SIG-M5 treated with dmso at 0.1 percent for 504 hours (cell line): ENCODE results near the gene KSR1.
A peak's percentile ranks its signal among the peaks of the same experiment; 100 is the strongest.

ENCODE experiments used
- DNase-seq: peaks from one replicate; lab custom pipeline; 2025; ENCODE audit not compliant: unreplicated experiment; lab: John Stamatoyannopoulos, UW

The KSR1 gene

DNA sequence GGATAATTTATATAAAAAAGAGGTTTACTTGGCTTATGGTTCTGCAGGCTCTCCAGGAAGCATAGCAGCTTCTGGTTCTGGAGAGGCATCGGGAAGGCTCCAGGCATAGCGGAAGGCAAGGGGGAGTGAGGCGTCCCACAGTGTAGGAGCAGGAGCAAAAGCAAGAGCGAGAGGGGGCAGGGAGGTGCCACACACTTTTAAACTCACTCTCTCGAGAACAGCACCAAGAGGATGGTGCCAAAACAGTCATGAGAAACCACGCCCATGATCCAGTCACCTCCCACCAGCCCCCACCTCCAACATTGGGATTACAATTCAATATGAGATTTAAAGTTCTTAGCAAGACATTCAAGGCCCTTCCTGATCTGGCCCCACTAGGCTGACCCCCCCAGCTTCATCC lies 124.8 kb downstream of the KSR1 start:
- no peak for DNase-seq

DNA sequence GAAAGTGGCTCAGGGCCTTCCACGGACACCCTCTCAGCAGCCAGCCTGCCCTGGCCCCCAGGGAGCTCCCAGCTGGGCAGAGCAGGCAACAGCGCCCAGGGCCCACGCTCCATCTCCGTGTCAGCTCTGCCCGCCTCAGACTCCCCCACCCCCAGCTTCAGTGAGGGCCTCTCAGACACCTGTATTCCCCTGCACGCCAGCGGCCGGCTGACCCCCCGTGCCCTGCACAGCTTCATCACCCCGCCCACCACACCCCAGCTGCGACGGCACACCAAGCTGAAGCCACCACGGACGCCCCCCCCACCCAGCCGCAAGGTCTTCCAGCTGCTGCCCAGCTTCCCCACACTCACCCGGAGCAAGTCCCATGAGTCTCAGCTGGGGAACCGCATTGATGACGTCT lies 126.4 kb downstream of the KSR1 start:
- no peak for DNase-seq

DNA sequence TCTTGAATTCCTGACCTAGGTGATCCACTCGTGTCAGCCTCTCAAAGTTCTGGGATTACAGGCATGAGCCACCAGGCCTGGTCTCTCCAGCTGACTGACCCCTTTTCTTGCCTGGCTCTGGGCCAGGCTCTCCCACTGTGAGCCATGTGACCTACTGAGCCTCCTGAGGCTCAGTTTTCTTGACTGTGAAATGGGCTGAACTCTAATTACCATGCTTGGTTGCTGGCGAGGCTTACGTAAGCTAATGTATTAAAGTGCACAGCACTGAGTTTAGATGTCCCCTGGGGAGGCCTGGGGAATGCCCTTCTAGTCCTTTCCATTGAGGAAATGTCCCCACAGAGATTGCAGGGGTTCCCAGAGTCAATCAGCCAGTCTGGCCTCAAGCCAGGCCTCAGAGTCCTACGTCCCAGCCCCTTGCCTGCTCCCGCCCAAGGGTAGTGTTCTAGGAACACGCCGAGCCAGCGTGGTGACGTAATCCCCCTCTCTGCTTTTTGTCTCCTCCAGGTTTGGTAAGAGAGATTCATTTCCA lies 129.0 kb downstream of the KSR1 start:
- no peak for DNase-seq

DNA sequence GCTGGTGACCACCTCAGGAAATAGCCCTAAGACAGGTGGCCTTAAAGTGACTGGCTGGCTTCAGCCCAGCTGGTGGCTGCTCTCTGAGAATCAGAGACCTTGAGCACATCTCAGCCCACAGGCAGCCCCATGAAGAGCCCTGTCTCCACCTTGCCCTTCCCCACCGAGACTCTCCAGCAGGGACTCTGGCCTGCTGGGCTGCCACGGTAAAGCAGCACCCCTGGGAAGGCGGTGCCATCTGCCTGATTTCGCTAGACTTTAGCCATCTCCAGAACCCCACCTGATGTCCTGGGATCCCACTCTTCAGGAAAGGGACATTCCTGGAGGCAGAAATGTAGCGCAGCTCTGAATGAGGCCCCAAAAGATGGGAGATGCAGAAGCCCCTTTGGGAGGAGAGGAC lies 129.5 kb downstream of the KSR1 start:
- DNase-seq = no peak

DNA sequence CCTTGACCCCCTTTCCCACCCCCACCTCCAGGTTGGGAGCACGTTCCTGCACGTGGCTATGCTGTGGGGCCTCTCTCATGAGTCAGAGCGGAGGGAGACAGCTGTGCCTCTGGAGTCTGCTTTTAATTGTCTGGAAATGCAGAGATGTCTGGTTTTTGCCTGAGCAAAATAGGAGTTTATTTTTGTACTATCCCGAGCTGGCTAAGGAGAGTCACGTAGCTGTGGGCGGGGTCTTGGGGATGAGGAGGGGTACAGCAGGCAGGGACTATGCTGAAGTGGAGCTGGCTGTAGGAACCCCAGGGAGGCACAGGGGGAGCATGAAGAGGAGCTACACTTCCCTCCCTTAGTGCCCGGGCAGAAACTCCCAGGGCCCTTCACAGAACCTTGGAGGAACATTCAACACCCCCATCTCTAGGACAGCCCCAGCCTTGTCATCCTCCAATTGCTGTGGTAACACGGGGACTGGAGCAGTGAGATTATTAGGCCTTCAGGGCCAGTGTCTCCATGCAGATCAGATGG lies 130.0 kb downstream of the KSR1 start:
- DNase-seq = no peak

DNA sequence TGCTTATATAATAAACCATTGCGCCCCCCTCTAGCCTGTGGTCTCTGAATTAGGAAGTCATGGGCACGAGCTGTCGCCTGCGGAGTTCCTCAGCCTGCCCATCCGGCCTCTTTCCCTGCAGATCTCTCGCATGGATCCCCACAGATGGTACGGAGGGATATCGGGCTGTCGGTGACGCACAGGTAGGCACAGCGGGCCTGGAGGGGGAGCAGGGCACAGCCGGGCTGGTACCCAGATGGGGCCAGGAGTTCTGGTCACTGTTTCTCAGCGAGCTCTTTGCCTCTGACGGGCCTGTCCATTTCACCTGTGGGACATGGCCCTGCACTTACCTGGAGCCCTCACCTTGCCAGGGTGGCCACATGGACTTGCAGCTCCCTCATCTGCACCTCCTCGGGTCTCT lies 132.1 kb downstream of the KSR1 start:
- DNase-seq = no peak

DNA sequence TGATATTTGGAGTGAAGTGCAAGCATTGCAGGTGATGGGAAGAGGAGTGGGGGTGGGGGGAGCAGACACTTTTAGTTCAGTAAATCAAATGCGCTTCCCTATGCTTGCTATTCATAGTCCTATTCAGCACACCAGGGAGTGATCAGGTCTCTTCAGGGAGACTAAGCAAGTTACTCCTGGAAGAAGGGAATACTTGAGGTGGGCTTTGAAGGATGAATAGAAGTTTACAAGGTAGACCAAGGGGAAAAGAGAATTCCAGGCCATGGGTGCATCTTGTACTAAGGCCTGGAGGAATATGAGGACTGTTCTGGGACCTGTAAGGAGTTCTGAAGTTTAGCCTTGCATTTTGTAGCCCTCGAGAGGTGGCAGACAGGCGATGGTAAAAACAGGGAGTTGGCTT lies 134.6 kb downstream of the KSR1 start:
- no peak for DNase-seq

DNA sequence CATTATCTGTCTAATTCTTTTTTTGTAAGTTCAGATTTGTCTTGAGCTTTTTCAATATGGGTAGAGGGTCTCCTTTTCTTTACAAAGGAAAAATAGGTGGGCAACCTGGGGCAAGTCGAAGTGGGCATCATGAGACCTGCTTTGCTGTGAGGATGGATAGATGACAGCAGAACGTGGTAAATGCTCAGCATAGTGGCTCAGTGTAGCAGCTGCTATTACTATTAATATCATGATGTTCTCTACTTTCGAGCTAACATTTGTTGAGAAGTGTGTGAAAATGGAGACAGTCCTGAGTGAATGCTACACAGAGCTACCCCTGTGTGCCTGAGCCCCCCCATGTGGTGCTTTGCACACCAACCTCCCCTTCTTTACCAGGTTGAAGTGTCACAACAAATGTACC lies 135.7 kb downstream of the KSR1 start:
- DNase-seq = no peak

DNA sequence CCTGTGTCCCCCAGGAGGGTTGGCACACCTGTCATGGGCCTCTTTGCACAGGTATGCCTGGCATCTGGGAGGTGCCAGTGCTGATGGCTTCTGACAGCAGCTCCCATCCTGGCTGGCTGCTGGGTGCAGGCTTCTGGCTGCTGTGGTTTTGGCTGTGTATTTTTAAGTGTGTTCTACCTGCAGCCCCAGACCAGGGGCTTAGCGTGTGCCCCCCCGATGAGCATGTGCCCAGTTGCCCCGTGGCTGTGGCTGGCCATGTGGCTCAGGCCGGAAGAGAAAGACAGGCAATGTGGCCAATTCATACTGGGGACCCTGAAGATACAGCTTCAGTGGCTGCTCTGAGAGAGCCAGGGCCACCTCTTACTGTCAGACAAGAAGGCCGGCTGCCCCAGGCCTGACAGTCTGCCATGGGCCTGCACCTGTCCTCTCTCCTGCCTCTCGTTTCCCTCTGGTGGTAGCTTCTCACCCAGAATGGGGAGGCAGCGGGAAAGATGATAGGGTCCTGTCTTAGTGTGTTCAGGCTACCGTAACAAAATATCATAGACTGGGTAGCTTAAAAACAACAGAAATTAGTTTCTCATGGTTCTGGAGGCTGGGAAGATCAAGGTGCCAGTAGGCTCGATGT lies 137.1 kb downstream of the KSR1 start:
- no peak for DNase-seq

DNA sequence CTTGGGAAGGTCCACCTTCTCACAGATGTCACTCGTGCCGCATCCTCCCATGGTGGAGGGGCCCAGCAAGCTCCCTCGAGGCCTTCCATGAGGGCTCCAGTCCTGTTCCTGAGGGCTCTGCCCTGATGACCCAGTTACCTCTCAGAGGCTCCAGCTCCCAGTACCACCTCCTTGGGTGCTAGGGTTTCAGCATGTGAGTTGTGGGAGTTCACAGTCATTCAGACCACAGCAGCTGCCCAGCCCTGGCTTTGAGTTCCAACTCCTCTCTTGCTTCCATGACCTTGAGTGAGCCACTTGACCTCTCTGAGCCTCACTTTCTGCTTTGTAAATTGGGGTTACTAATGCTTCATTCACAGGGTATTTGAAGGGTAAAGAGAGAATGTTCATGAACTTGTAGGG lies 137.6 kb downstream of the KSR1 start:
- no peak for DNase-seq

DNA sequence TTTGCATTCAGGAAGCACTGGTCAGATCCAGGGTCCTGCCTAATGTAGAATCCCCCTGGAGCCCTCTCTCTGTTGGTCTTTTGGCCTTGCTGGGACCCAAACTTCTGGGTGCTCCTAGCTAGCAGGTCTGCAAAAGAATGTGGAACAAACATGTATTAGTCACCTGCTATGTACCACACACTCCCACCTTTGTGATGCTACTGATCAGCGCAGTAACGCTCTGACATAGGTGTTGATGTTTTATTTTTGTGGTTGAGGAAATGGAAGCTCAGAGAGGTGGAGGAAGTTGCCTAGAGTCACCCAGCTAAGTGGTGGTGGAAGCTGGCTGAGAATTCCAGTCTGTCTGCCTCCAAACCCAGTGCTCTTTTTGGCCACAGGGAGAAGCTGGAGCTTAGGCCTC lies 139.0 kb downstream of the KSR1 start:
- DNase-seq = no peak

DNA sequence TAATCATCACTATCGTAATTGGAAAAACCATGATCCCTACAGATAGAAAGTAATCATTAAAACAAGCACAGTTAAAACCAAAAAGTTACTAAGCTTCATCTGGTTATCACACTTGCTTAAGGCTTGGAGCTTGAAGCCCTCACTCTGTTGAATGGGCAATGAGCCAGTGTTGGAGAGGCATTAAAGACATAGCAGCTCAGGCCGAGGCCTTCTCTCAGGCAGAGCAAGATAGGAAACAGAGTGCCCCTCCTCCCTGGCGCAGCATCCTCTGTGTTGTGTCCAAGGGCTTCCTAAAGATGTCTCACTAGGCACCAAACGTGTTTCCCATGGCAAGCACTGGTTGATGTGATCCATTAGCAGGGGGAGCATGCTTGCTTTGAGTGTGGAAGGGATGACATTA lies 139.8 kb downstream of the KSR1 start:
- no peak for DNase-seq

DNA sequence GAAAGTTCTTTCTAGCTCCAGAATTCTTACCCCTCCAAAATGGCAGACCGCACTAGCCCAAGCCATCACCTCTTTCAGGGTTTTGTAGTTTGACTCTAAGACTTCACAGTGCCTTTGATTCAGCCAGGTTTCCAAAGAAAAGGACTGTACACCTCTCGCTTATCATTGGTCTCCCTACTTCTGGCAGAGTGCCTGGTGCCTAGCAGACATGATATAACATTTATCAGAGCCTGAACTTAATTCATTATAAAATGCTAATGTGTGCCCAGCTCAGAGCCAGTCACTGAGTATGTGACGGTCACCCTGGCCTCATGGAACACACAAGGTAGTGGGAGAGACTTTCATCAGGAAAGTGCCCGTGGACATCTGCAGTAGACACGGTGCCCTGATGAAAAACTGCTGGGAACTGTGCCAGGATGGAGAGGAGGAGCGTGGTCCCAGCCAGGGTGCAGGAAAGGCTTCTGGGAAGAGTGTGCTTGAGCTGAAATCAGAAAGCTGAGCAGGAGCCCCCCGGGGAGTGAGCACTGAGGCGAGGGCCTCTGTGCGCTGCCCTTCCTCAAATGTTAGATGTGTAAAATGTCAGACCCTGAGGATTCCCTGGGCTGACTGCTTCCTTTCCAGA lies 140.4 kb downstream of the KSR1 start:
- no peak for DNase-seq

DNA sequence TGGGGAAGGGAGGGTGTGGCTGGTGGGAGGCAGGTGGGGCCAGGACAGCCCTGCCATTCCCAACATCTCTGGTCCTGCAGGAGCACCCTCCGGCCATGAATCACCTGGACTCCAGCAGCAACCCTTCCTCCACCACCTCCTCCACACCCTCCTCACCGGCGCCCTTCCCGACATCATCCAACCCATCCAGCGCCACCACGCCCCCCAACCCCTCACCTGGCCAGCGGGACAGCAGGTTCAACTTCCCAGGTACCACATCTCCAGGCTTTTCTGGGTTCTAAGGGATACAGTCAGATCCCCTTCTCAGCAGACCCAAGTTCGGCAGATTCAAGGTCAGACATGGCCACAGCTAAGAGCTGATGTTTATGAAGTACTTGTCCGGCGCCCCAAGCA lies 140.9 kb downstream of the KSR1 start:
- no peak for DNase-seq

DNA sequence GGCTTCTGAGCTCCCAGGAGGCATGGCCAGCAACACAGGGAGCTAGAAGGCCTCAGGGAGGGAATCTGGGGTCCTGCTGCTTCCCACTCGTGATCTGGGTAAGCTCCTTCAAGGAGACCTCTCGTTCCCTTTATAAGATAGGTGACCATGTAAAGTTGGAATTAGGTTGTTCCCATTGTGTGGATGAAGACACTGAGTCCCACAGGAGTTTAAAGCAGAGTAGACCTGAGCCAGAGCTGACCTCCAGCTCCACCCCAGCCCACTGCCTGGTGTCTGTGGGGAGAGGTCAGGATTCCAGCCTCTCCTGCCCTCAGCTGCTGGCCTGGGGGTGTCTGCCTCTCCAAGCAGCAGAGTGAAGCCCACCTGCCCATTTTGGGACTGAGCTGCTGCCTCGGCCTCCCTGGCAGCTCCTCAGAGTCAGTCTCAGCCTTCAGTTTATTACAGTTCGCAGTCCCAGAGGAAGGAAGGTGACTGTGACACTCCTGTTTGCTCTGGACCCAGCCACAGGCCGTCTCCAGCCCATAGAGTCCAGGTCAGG lies 141.6 kb downstream of the KSR1 start:
- no peak for DNase-seq

DNA sequence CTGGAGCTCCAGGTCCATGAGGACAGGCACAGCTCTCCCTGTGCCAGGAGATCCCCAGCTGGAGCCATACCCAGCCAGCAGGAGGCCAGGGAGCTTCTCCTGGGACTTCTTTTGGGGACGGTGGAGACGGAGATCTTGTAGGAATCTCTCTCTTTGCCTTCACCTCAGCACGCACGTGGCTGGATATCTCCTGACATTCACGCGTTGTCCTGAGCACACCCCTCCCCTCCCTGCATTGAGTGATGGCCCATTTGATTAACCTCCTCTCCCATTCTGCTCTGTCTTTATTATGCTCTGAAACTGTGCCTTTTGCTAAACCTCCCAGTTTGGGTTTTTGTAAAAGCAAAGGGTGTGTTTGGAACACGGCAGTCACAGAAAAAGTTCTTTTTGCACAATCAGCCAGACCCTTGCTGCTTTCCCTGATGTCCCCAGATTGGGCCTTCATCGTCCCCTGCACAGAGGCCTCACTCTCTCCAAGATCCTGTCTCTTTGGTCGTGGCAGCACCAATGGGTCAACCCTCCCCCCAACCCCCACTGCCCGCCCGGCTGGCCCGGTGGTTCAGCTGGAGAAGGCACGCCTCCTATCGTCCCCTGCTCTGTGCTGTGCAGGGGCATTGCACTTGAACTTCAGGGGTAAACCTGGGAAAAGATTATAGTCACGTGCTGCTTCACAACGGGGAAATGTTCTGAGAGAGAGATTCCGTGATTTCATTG lies 142.2 kb downstream of the KSR1 start:
- no peak for DNase-seq

DNA sequence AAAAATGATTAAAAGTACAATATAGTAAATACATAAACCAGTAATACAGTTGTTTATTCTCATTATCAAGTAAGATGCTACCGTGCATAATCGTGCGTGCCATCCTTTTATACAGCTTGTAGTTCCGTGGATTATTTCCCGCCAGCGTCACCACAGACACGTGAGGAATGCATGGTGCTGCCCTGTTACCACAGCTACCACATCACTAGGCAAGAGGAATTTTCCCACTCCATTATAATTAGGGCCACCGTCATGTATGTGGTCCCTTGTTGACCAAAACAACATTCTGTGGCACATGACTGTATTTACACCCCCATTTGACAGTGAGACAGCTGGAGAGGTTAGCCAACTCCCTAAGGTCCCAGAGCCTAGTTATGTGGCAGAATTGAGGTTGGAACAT lies 144.2 kb downstream of the KSR1 start:
- DNase-seq = no peak

DNA sequence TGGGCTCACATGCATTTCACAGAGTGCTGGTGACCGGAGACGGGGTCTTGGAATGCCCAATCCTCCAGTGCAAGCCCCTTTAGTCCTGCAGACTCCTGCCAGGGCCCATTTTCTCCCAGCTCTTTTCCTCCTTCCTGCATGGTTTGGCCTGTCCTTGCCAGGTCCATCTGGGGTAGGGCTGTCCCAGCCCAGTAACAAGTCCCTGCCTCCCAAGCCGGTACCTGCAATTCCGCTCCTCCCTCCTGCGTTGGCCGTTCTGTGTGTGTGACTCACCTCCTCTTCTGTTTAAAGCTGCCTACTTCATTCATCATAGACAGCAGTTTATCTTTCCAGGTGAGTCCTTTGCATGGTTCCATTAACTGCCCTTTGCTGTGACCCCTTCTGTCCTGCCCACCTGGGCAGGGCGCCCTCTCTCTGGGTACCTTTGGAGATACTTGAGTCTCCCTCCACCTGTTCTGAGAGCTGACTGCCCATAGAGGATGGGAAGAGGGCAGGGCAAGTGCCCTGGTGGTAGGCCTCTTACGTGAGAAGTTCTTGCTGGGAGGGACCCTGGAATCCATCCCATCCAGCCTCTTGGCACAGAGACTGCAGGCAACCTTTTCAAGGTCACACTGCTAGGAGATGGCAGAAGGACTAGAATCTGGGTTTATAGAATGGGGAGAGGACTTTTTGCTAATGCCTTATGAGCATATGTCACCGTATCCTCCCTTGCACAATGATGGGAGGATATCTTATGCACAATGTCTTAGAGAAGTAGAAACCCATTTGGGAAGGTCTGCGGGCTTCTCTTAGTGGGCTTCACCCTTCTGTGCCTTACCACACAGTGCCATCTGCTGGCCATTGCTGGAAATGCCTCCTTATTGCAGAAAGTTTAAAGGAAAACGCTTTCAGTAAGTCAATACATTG lies 145.1 kb downstream of the KSR1 start:
- DNase-seq = peak; percentile 74

DNA sequence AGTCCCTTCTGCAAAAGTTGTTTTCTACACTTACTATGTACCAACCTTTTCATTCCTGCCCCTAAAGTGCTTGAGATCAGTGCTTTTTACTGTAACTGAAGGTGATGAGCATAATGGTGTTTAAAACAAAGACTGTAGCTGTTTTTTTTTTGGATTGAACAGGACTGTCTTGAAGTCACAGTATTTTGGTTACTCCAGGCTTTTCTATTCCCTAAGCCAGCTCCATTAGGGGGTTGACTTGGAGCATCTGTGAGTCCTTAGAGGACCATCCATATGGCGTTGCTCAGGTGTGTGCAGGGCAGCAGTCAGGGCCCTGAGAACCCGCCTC lies 145.7 kb downstream of the KSR1 start:
- no peak for DNase-seq

DNA sequence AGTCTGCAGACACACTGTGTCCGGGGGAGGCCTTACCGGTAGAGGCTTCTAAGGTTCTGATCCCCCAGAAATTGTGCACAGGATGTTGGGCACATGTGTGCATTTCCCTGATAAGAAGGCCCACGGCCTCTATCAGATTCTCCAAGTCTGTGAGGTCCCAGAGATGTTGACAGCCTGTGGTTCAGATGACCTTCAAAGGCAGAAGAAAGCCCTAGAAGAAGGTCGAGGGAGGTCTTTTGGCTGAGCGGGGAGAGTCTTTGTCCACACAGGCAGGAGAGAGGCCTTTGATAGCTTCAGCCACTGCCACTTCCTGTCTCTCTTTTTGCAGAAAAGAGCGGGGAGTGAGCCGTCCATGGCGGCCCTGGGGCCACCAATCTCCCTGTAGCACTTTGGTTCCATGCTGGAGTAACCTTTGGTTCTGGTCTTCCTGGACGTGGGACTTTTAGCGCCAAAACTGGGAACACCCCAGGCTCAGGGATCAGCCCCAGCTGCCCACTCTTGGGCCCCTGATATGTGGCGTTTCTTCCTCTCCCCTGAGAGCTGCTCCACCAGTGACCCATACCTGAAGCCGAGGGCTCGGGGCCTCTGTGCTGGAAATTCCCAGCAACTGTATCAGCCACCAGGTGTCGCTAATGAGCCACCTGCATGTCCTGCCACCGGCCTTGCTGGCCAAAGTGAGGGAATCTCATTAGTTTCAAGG lies 146.6 kb downstream of the KSR1 start:
- DNase-seq = peak; percentile 54

DNA sequence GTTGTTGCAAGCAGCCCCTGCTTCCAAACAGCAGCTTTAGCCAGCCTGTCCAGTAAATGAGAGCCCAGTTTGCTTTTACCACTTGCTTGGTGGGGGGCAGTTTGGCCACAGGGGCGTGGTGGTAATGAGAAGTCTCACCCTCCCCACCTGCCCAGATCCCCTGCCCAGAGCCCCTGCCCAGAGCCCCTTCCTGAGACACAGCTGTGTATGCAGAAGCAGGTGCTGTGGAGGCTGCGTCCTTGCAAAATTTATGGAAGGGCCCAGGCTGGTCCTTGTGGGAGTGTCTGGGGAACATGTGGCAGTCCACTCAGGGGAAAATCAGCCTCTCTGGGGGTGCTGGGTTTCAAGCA lies 147.1 kb downstream of the KSR1 start:
- no peak for DNase-seq
